Measurements from ENCODE around the gene ADGRE3. TPM values are rescaled to one million over a fixed set of nuclear protein-coding genes. Genes with fewer than 3 reads are reported as not detected.
A peak's percentile ranks its signal among the peaks of the same experiment; 100 is the strongest.

Gene ADGRE3
- total and polyA plus RNA-seq, 2 of the 4 experiments (the other 2 are of a cell fraction) = not detected

DNA sequence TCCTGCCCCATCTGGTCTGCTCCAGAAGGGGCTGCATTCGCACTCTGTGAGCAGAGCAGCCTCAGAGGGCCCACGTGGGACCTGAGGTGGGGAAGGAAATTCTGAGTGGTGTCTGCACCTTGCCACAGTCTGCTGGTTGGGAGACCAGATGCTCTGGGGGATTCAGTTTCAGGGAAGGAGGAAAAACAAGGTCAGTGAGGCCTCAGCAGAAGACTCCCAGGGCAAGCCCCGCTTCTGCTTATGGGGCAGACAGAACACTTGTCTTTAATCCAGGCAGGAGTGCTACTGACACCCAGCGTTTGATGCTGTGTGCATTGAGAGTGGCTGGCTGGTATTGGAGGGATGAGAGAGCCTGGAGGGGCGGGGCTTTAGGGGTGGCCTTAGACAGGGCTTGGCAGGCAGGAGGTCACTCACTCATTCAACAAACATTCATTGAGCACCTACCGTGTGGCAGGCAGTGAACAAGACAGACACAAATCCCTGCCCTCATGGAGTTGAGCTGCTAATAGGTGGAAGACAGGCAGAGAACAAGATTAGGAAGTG, 96.7 kb downstream of the ADGRE3 start:
- POLR2A ChIA-PET (ENCODE audit: unreplicated experiment) = no interaction called here
- H3K9ac ChIP-seq (ENCODE audit: low read depth, low read length) = no peak overlapping the region
- BruUV-seq (replicated peaks) = no TSS peak
- no peaks in the 10 kb centered on the region for H3K4me1 ChIP-seq (ENCODE audit: control insufficient read depth, insufficient read depth, low read length)
- ATAC-seq (ENCODE audit: low read depth) = no peak
- no peak overlapping the region for H2BK5ac ChIP-seq (ENCODE audit: low read depth, low read length, poor library complexity, severe bottlenecking)
- no peak overlapping the region for H3K4me2 ChIP-seq (ENCODE audit: low read depth, low read length)
- H3K56ac ChIP-seq (ENCODE audit: extremely low read depth, insufficient read depth, low read length) = no peak overlapping the region
- intact Hi-C loops (cut with micrococcal nuclease) (no loop called here), in situ Hi-C loops (cut with MboI; ENCODE audit: low sequenced_read_pairs) (loop anchor here (25.0 kb wide), 1 partner anchor 309 kb away; the partner anchor contains the start of gene OR7A17), dilution Hi-C loops (cut with HindIII; ENCODE audit: low sequenced_read_pairs, unreplicated experiment) (no loop called here)
- no peak overlapping the region for H4K91ac ChIP-seq (ENCODE audit: insufficient read depth, low read depth, low read length)
- H2BK15ac ChIP-seq (ENCODE audit: low read depth, low read length) = no peak overlapping the region
- H4K20me1 ChIP-seq (ENCODE audit: insufficient read depth, low read length) = no peaks in the 10 kb centered on the region
- H3K27me3 ChIP-seq (ENCODE audit: control insufficient read depth, insufficient read depth, low read length) = no peaks in the 10 kb centered on the region
- H3K79me1 ChIP-seq (ENCODE audit: low read depth in 1 of 2, low read length in 2 of 2) = no peaks in the 10 kb centered on the region
- H3K36me3 ChIP-seq (ENCODE audit: control insufficient read depth, insufficient read depth, low read length) = no peaks in the 10 kb centered on the region
- H3K9me3 ChIP-seq (ENCODE audit: control insufficient read depth, insufficient read depth, low read length) = no peaks in the 10 kb centered on the region
- H2AK9ac ChIP-seq (replicated peaks; ENCODE audit: low read depth, low read length, poor library complexity) = no peak overlapping the region
- H4K5ac ChIP-seq (ENCODE audit: low read depth, low read length) = no peak overlapping the region
- no peak overlapping the region for H2BK20ac ChIP-seq (ENCODE audit: low read depth, low read length)
- no peak overlapping the region for H4K8ac ChIP-seq (ENCODE audit: low read depth in 2 of 2, low read length in 2 of 2)
- H3K4ac ChIP-seq (ENCODE audit: low read depth, low read length) = no peak overlapping the region
- no peak for TF ChIP-seq FOS (IDR thresholded peaks at IDR 0.05; ENCODE audit: low read depth, low read length)
- no peak for TF ChIP-seq CHD1 (IDR thresholded peaks at IDR 0.05; ENCODE audit: low read depth, low read length)
- TF ChIP-seq, protein P1, sequence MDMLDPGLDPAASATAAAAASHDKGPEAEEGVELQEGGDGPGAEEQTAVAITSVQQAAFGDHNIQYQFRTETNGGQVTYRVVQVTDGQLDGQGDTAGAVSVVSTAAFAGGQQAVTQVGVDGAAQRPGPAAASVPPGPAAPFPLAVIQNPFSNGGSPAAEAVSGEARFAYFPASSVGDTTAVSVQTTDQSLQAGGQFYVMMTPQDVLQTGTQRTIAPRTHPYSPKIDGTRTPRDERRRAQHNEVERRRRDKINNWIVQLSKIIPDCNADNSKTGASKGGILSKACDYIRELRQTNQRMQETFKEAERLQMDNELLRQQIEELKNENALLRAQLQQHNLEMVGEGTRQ (IDR thresholded peaks at IDR 0.05; ENCODE audit: low read depth, low read length) = no peak
- TF ChIP-seq CEBPB (IDR thresholded peaks at IDR 0.05; ENCODE audit: low read depth, low read length) = no peak
- TF ChIP-seq, protein P2, sequence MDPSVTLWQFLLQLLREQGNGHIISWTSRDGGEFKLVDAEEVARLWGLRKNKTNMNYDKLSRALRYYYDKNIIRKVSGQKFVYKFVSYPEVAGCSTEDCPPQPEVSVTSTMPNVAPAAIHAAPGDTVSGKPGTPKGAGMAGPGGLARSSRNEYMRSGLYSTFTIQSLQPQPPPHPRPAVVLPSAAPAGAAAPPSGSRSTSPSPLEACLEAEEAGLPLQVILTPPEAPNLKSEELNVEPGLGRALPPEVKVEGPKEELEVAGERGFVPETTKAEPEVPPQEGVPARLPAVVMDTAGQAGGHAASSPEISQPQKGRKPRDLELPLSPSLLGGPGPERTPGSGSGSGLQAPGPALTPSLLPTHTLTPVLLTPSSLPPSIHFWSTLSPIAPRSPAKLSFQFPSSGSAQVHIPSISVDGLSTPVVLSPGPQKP (IDR thresholded peaks at IDR 0.05; ENCODE audit: borderline replicate concordance, low read depth, low read length) = no peak
- TF ChIP-seq SMC3 (IDR thresholded peaks at IDR 0.05; ENCODE audit: low read depth, low read length) = no peak
- TF ChIP-seq, protein P3, sequence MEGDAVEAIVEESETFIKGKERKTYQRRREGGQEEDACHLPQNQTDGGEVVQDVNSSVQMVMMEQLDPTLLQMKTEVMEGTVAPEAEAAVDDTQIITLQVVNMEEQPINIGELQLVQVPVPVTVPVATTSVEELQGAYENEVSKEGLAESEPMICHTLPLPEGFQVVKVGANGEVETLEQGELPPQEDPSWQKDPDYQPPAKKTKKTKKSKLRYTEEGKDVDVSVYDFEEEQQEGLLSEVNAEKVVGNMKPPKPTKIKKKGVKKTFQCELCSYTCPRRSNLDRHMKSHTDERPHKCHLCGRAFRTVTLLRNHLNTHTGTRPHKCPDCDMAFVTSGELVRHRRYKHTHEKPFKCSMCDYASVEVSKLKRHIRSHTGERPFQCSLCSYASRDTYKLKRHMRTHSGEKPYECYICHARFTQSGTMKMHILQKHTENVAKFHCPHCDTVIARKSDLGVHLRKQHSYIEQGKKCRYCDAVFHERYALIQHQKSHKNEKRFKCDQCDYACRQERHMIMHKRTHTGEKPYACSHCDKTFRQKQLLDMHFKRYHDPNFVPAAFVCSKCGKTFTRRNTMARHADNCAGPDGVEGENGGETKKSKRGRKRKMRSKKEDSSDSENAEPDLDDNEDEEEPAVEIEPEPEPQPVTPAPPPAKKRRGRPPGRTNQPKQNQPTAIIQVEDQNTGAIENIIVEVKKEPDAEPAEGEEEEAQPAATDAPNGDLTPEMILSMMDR (conservative IDR thresholded peaks at IDR 0.05; ENCODE audit: low read depth, low read length) = no peak
- no peak for TF ChIP-seq NFE2L2 (IDR thresholded peaks at IDR 0.05; ENCODE audit: low read depth, low read length)
- H2BK120ac ChIP-seq (ENCODE audit: low read depth, low read length) = no peak overlapping the region
- no peak overlapping the region for H3K4me3 ChIP-seq (ENCODE audit: insufficient read depth, low read depth, low read length)
- no peak for DNase-seq
- H3K23ac ChIP-seq (ENCODE audit: low read depth, low read length) = no peak overlapping the region
- CTCF ChIA-PET = no interaction called here
- no peak overlapping the region for H3K14ac ChIP-seq (replicated peaks; ENCODE audit: low read depth, low read length)
- H3K27ac ChIP-seq (ENCODE audit: insufficient read depth, low read length) = no peak overlapping the region
- WGBS, 2 experiments (ENCODE audit: extremely low coverage in 2 of 2, insufficient read length in 1 of 2) = 60% methylated on average over 1 of the region's 6 CpGs; no CpG with 5 or more reads in 1 of the 2 experiments
- H3K9me1 ChIP-seq (ENCODE audit: insufficient read depth, low read length) = no peaks in the 10 kb centered on the region
- no peak overlapping the region for H3K18ac ChIP-seq (ENCODE audit: low read depth, low read length)
- H2AK5ac ChIP-seq (ENCODE audit: low read depth, low read length) = no peak overlapping the region
- peak overlapping the region; percentile 26 for H2AFZ ChIP-seq (replicated peaks; ENCODE audit: low read length, poor library complexity)
